Endothelial cell of umbilical vein (primary cell): ENCODE data around the gene OR52K2. TPM values are rescaled to one million over a fixed set of nuclear protein-coding genes. Genes with fewer than 3 reads are reported as not detected.

Source experiments
- BruUV-seq: library from RNA; stranded (reverse); fragments of 400-500 nt; replicated peaks from 2 replicates; lab custom pipeline; 2021; lab: Mats Ljungman, UMichigan
- CTCF ChIA-PET: fragments of 300-600, 350-600 bp; sonication (Branson Sonifier 250); formaldehyde crosslinking; loops from one replicate; lab custom pipeline; 2021; ENCODE audit warnings: antibody characterized with exemption, inconsistent platforms; lab: Charles Lee
- POLR2A ChIA-PET: fragments of 300-600, 350-600 bp; sonication (Branson Sonifier 250); formaldehyde crosslinking; loops from one replicate; lab custom pipeline; 2021; ENCODE audit warnings: antibody characterized with exemption, inconsistent platforms; lab: Charles Lee
- DNase-seq: peaks from one replicate; pipeline ENCODE4 v3.0.0-alpha.2; 2011; ENCODE audit warnings: low read depth, low spot score
- FAIRE-seq: peaks from 2 replicates; lab custom pipeline; 2011; peaks lifted over from hg19 to GRCh38; lab: Jason Lieb, UNC
- H2AFZ ChIP-seq: 2 replicates; pipeline ENCODE4 v1.6.0; 2012; ENCODE audit warnings: low read depth, low read length, control low read depth, inconsistent platforms
- H3K27ac ChIP-seq: 2 replicates; pipeline ENCODE4 v1.5.1; 2011; ENCODE audit warnings: low read depth, mild to moderate bottlenecking, control low read depth, low read length, moderate library complexity; ENCODE audit not compliant: insufficient read depth
- H3K27me3 ChIP-seq, 2 experiments: 2 replicates each; pipeline versions ENCODE4 v1.6.0 to v1.6.1; 2011; ENCODE audit warnings: low read length in 2 of 2, mixed read lengths in 1 of 2; ENCODE audit not compliant: control insufficient read depth in 2 of 2, insufficient read depth in 2 of 2
- H3K36me3 ChIP-seq, 2 experiments: 2 replicates in 1 of 2; 3 replicates in 1 of 2; pipeline ENCODE4 v1.5.1; 2011; ENCODE audit warnings: low read length in 2 of 2, mild to moderate bottlenecking in 1 of 2, moderate library complexity in 1 of 2; ENCODE audit not compliant: control insufficient read depth in 2 of 2, insufficient read depth in 2 of 2; ENCODE audit errors: extremely low read depth in 1 of 2
- H3K4me1 ChIP-seq: 3 replicates; pipeline ENCODE4 v1.5.1; 2011; ENCODE audit warnings: mild to moderate bottlenecking, low read length; ENCODE audit not compliant: control insufficient read depth, insufficient read depth; ENCODE audit errors: extremely low read depth
- H3K4me2 ChIP-seq: 2 replicates; pipeline ENCODE4 v1.6.1; 2011; ENCODE audit warnings: low read length, control low read depth, mixed read lengths; ENCODE audit not compliant: insufficient read depth
- H3K4me3 ChIP-seq, 3 experiments: fragments of 200-600 bp in 1 of 3; sonication (generic), shearing (Covaris generic) in 1 of 3; replicated peaks in 1 of 3; 2 replicates each; pipeline ENCODE4 v1.5.1; 2011 to 2016; ENCODE audit warnings: control low read depth in 3 of 3, low read length in 3 of 3, mild to moderate bottlenecking in 2 of 3, inconsistent platforms in 1 of 3, low read depth in 1 of 3, moderate library complexity in 1 of 3; ENCODE audit not compliant: insufficient read depth in 1 of 3
- H3K79me2 ChIP-seq: 2 replicates; pipeline ENCODE4 v1.6.0; 2012; ENCODE audit warnings: low read length, inconsistent platforms; ENCODE audit not compliant: control insufficient read depth, insufficient read depth
- H3K9ac ChIP-seq: replicated peaks from 2 replicates; pipeline ENCODE3; 2011; ENCODE audit warnings: low read length, control low read depth; ENCODE audit not compliant: insufficient read depth; ENCODE audit errors: extremely low read depth
- H3K9me1 ChIP-seq: replicated peaks from 3 replicates; pipeline ENCODE4 v1.6.0; 2011; ENCODE audit warnings: mild to moderate bottlenecking, low read length; ENCODE audit not compliant: control insufficient read depth, insufficient read depth; ENCODE audit errors: extremely low read depth
- H3K9me3 ChIP-seq: replicated peaks from 2 replicates; pipeline ENCODE4 v1.5.1; 2012; ENCODE audit warnings: low read length, inconsistent platforms; ENCODE audit not compliant: control insufficient read depth, insufficient read depth
- H4K20me1 ChIP-seq: replicated peaks from 2 replicates; pipeline ENCODE3; 2011; ENCODE audit warnings: mild to moderate bottlenecking, low read length; ENCODE audit not compliant: control insufficient read depth, insufficient read depth; ENCODE audit errors: extremely low read depth
- EZH2 ChIP-seq: IDR thresholded peaks from 2 replicates; pipeline ENCODE4 v1.6.1; 2012; ENCODE audit warnings: borderline replicate concordance, low read depth, mild to moderate bottlenecking, moderate library complexity, low read length, inconsistent platforms; ENCODE audit not compliant: severe bottlenecking
- FOS ChIP-seq: IDR thresholded peaks from 2 replicates; pipeline ENCODE4 v1.6.1; 2011; ENCODE audit warnings: mild to moderate bottlenecking, low read length, moderate library complexity, borderline replicate concordance; ENCODE audit not compliant: insufficient read depth
- GATA2 ChIP-seq: IDR thresholded peaks from 2 replicates; pipeline ENCODE4 v1.7.0; 2011; ENCODE audit warnings: low read depth, mild to moderate bottlenecking, moderate library complexity, mixed read lengths, low read length; ENCODE audit not compliant: insufficient read length, insufficient read depth
- JUN ChIP-seq: IDR thresholded peaks from 2 replicates; pipeline ENCODE4 v1.6.1; 2011; ENCODE audit warnings: borderline replicate concordance, low read depth; ENCODE audit not compliant: insufficient read length, insufficient read depth
- MAX ChIP-seq: IDR thresholded peaks from 2 replicates; pipeline ENCODE4 v1.6.1; 2011; ENCODE audit not compliant: insufficient read depth, insufficient read length
- MYC ChIP-seq: IDR thresholded peaks from one replicate; pipeline ENCODE4 v1.6.1; 2011; ENCODE audit warnings: mild to moderate bottlenecking, low read depth, low read length
- POLR2A ChIP-seq: IDR thresholded peaks from 2 replicates; pipeline ENCODE4 v1.6.1; 2012; ENCODE audit warnings: low read depth, mild to moderate bottlenecking, control low read depth, low read length
- POLR2AphosphoS5 ChIP-seq: IDR thresholded peaks from 2 replicates; pipeline ENCODE4 v1.6.1; 2012; ENCODE audit warnings: low read depth, mild to moderate bottlenecking, control low read depth, low read length, moderate library complexity; ENCODE audit not compliant: insufficient read depth
- dilution Hi-C: fragments of 300-500 bp; cut with MboI; formaldehyde crosslinking; loops from one replicate; pipeline ENCODE4 v1.15.0; 2019; ENCODE audit warnings: low sequenced_read_pairs; ENCODE audit not compliant: extremely low pct_ligation_motif_present
- intact Hi-C: fragments of 100-400 bp; cut with micrococcal nuclease; formaldehyde crosslinking; loops from one replicate; pipeline ENCODE4 v1.10.0; 2022
- polyA plus RNA-seq, 4 experiments: library from polyadenylated mRNA; depleted of rRNA in 3 of 4; stranded (reverse) in 3 of 4; unstranded in 1 of 4; fragments of >200 nt; gene quantifications; 2 replicates each; pipeline versions ENCODE4 v1.2.1 to v1.2.3, GENCODE V29; 2011 to 2012; ENCODE audit warnings: missing spikeins in 1 of 4
- total RNA-seq: library from RNA; stranded (reverse); gene quantifications from 2 replicates; pipeline ENCODE4 v1.2.3, GENCODE V29; 2021
- TF ChIP-seq, protein P1 (sequence below), 2 donors: IDR thresholded peaks; 1 replicate in 1 of 2; 2 replicates in 1 of 2; pipeline ENCODE4 v1.5.1; 2011; ENCODE audit warnings: low read length in 2 of 2, mild to moderate bottlenecking in 2 of 2, moderate library complexity in 2 of 2, control low read depth in 1 of 2, inconsistent platforms in 1 of 2, low read depth in 1 of 2; ENCODE audit not compliant: insufficient read depth in 1 of 2; ENCODE audit errors: extremely low read depth in 1 of 2

The OR52K2 gene
- total and polyA plus RNA-seq, 2 donors (not counting 3 experiments of a cell fraction or from before 2014, with no cell fraction given), result not detected

GRCh38 chr11:4453118-4453517 lies 4.0 kb downstream of the OR52K2 start:
- no TSS peak for BruUV-seq
- Histone ChIP-seq H3K4me3 (no peak overlapping the region), H3K27me3 (no peaks in the 10 kb centered on the region), H3K9me3 (no peaks in the 10 kb centered on the region), H4K20me1 (no peaks in the 10 kb centered on the region), H3K79me2 (no peaks in the 10 kb centered on the region), H2AFZ (no peak overlapping the region), H3K4me2 (no peak overlapping the region), H3K27ac (no peak overlapping the region), H3K4me1 (no peaks in the 10 kb centered on the region), H3K9ac (no peak overlapping the region), H3K9me1 (no peaks in the 10 kb centered on the region), H3K36me3 (no peaks in the 10 kb centered on the region)
- FAIRE-seq, result no peak
- POLR2A ChIA-PET, result no interaction called here
- no peak for DNase-seq
- dilution Hi-C loops, result no loop called here
- intact Hi-C loops, result no loop called here
- CTCF ChIA-PET, result no interaction called here
- TF ChIP-seq MYC, result no peak
- no peak for TF ChIP-seq JUN
- TF ChIP-seq, protein P1, sequence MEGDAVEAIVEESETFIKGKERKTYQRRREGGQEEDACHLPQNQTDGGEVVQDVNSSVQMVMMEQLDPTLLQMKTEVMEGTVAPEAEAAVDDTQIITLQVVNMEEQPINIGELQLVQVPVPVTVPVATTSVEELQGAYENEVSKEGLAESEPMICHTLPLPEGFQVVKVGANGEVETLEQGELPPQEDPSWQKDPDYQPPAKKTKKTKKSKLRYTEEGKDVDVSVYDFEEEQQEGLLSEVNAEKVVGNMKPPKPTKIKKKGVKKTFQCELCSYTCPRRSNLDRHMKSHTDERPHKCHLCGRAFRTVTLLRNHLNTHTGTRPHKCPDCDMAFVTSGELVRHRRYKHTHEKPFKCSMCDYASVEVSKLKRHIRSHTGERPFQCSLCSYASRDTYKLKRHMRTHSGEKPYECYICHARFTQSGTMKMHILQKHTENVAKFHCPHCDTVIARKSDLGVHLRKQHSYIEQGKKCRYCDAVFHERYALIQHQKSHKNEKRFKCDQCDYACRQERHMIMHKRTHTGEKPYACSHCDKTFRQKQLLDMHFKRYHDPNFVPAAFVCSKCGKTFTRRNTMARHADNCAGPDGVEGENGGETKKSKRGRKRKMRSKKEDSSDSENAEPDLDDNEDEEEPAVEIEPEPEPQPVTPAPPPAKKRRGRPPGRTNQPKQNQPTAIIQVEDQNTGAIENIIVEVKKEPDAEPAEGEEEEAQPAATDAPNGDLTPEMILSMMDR (IDR thresholded peaks at IDR 0.05; ENCODE audit: extremely low read depth in 1 of 2, insufficient read depth in 1 of 2, low read depth in 1 of 2, low read length in 2 of 2), result no peak
- TF ChIP-seq POLR2A, result no peak
- no peak for TF ChIP-seq MAX
- TF ChIP-seq POLR2AphosphoS5, result no peak
- TF ChIP-seq GATA2, result no peak
- TF ChIP-seq FOS, result no peak
- TF ChIP-seq EZH2, result no peak
